Activated naive CD4-positive, alpha-beta T cell treated with anti-CD3 and anti-CD28 coated beads for 36 hours (primary cell): ENCODE data around the gene DUOX2. TPM values are rescaled to one million over a fixed set of nuclear protein-coding genes. Genes with fewer than 3 reads are reported as not detected.
"Not testable (repeated sequence)": the region's sequence is repeated elsewhere in the genome, so short reads cannot be mapped to it uniquely, and the experiment has no call there.

Source experiments
- CTCF ChIA-PET: fragments of 350-600 bp; sonication (Branson Sonifier 250); formaldehyde crosslinking; loops from one replicate; lab custom pipeline; 2021; ENCODE audit warnings: antibody characterized with exemption; lab: Charles Lee
- DNase-seq: peaks from one replicate; pipeline ENCODE4 v3.0.0-alpha.2; 2020
- H3K27ac Mint-ChIP-seq: one replicate; pipeline ENCODE4 v1.8.0; 2021; ENCODE audit warnings: mild to moderate bottlenecking, mixed read lengths
- H3K27me3 Mint-ChIP-seq: one replicate; pipeline ENCODE4 v1.8.0; 2021; ENCODE audit warnings: low read depth, mixed read lengths
- H3K36me3 Mint-ChIP-seq: one replicate; pipeline ENCODE4 v1.8.0; 2021; ENCODE audit warnings: low read depth, mixed read lengths
- H3K4me1 Mint-ChIP-seq: one replicate; pipeline ENCODE4 v1.8.0; 2021; ENCODE audit warnings: low read depth, mixed read lengths
- H3K4me3 Mint-ChIP-seq: one replicate; pipeline ENCODE4 v1.8.0; 2021; ENCODE audit warnings: mild to moderate bottlenecking, moderate library complexity, mixed read lengths
- H3K9me3 Mint-ChIP-seq: one replicate; pipeline ENCODE4 v1.8.0; 2021; ENCODE audit warnings: mixed read lengths
- intact Hi-C: fragments of 100-400 bp; cut with micrococcal nuclease; formaldehyde crosslinking; loops from one replicate; pipeline ENCODE4 v1.15.1; 2023
- total RNA-seq, 2 experiments: library from RNA; stranded (reverse); gene quantifications; one replicate each; pipeline ENCODE4 v1.2.3, GENCODE V29; 2021

DUOX2 gene
- total RNA-seq, 2 experiments from 2014 or later: not detected

GRCh38 chr15:45105586-45105985 lies 8.4 kb downstream of the DUOX2 start:
- no peaks in the 10 kb centered on the region for H3K36me3 Mint-ChIP-seq
- intact Hi-C loops: no loop called here
- H3K27ac Mint-ChIP-seq: no peak overlapping the region
- CTCF ChIA-PET: interaction anchor here (2.1 kb wide), 1 partner anchor 13 kb away, joined by 16 read pairs; no protein-coding TSS in a partner anchor
- no peak for DNase-seq
- H3K9me3 Mint-ChIP-seq: no peaks in the 10 kb centered on the region
- peaks cover 3% of the 10 kb centered on the region for H3K4me1 Mint-ChIP-seq
- H3K4me3 Mint-ChIP-seq: no peak overlapping the region
- peaks cover 18% of the 10 kb centered on the region for H3K27me3 Mint-ChIP-seq

GRCh38 chr15:45104170-45104569 lies 9.8 kb downstream of the DUOX2 start:
- H3K9me3 Mint-ChIP-seq, H3K27me3 Mint-ChIP-seq, H3K4me1 Mint-ChIP-seq, H3K4me3 Mint-ChIP-seq, H3K27ac Mint-ChIP-seq, intact Hi-C loops, H3K36me3 Mint-ChIP-seq, DNase-seq: not testable (repeated sequence)
- CTCF ChIA-PET: interaction anchor here (0.6 kb wide), 1 partner anchor 136 kb away, joined by 3 read pairs; no protein-coding TSS in a partner anchor

- no peaks in the 10 kb centered on the region for H3K9me3 Mint-ChIP-seq
- CTCF ChIA-PET: interaction anchor here (0.7 kb wide), 1 partner anchor 984 kb away, joined by 3 read pairs; no protein-coding TSS in a partner anchor
- no peak for DNase-seq
- intact Hi-C loops: no loop called here
- no peak overlapping the region for H3K27ac Mint-ChIP-seq
- peaks cover 3% of the 10 kb centered on the region for H3K27me3 Mint-ChIP-seq
- no peaks in the 10 kb centered on the region for H3K4me1 Mint-ChIP-seq
- H3K4me3 Mint-ChIP-seq: no peak overlapping the region
- H3K36me3 Mint-ChIP-seq: no peaks in the 10 kb centered on the region
Measured at GRCh38 chr15:45102226-45102625, 11.7 kb downstream of the DUOX2 start.

GRCh38 chr15:45101749-45102148 lies 12.2 kb downstream of the DUOX2 start:
- no peak overlapping the region for H3K4me3 Mint-ChIP-seq
- no peaks in the 10 kb centered on the region for H3K36me3 Mint-ChIP-seq
- no peaks in the 10 kb centered on the region for H3K4me1 Mint-ChIP-seq
- no peaks in the 10 kb centered on the region for H3K27me3 Mint-ChIP-seq
- intact Hi-C loops: no loop called here
- no peak overlapping the region for H3K27ac Mint-ChIP-seq
- DNase-seq: no peak
- H3K9me3 Mint-ChIP-seq: no peaks in the 10 kb centered on the region
- CTCF ChIA-PET: no interaction called here

- H3K4me3 Mint-ChIP-seq: no peak overlapping the region
- H3K27ac Mint-ChIP-seq: no peak overlapping the region
- no peaks in the 10 kb centered on the region for H3K27me3 Mint-ChIP-seq
- DNase-seq: no peak
- intact Hi-C loops: no loop called here
- CTCF ChIA-PET: no interaction called here
- H3K4me1 Mint-ChIP-seq: no peaks in the 10 kb centered on the region
- no peaks in the 10 kb centered on the region for H3K9me3 Mint-ChIP-seq
- H3K36me3 Mint-ChIP-seq: no peaks in the 10 kb centered on the region
Measured at GRCh38 chr15:45100884-45101625, 12.9 kb downstream of the DUOX2 start.

- DNase-seq: no peak
- no peak overlapping the region for H3K4me3 Mint-ChIP-seq
- no peaks in the 10 kb centered on the region for H3K4me1 Mint-ChIP-seq
- H3K36me3 Mint-ChIP-seq: no peaks in the 10 kb centered on the region
- H3K9me3 Mint-ChIP-seq: no peaks in the 10 kb centered on the region
- H3K27ac Mint-ChIP-seq: no peak overlapping the region
- CTCF ChIA-PET: no interaction called here
- no peaks in the 10 kb centered on the region for H3K27me3 Mint-ChIP-seq
- intact Hi-C loops: no loop called here
Measured at GRCh38 chr15:45099549-45100165, 14.3 kb downstream of the DUOX2 start.

- CTCF ChIA-PET: interaction anchor here (0.6 to 1.6 kb wide), 3 partner anchors 19 to 23 kb away, joined by 3 to 11 read pairs (median 5); no protein-coding TSS in a partner anchor
- no peaks in the 10 kb centered on the region for H3K4me1 Mint-ChIP-seq
- no peak overlapping the region for H3K4me3 Mint-ChIP-seq
Measured at GRCh38 chr15:45097466-45097865, 16.5 kb downstream of the DUOX2 start.

GRCh38 chr15:45095661-45096060 lies 18.3 kb downstream of the DUOX2 start:
- H3K27me3 Mint-ChIP-seq: no peaks in the 10 kb centered on the region
- CTCF ChIA-PET: no interaction called here
- H3K4me1 Mint-ChIP-seq: no peaks in the 10 kb centered on the region
- no peaks in the 10 kb centered on the region for H3K9me3 Mint-ChIP-seq
- no peak overlapping the region for H3K27ac Mint-ChIP-seq
- intact Hi-C loops: no loop called here
- no peak overlapping the region for H3K4me3 Mint-ChIP-seq
- no peaks in the 10 kb centered on the region for H3K36me3 Mint-ChIP-seq
- no peak for DNase-seq

More at GRCh38 chr15:45097466-45097865, 16.5 kb downstream of the DUOX2 start:
- intact Hi-C loops: no loop called here
- Mint-ChIP-seq H3K9me3 (no peaks in the 10 kb centered on the region), H3K36me3 (no peaks in the 10 kb centered on the region), H3K27ac (no peak overlapping the region), H3K27me3 (no peaks in the 10 kb centered on the region)
- DNase-seq: no peak

GRCh38 chr15:45094358-45094730 lies 19.6 kb downstream of the DUOX2 start:
- Mint-ChIP-seq H3K4me3 (no peak overlapping the region), H3K9me3 (no peaks in the 10 kb centered on the region), H3K36me3 (no peaks in the 10 kb centered on the region), H3K27ac (no peak overlapping the region), H3K27me3 (no peaks in the 10 kb centered on the region), H3K4me1 (no peaks in the 10 kb centered on the region)
- intact Hi-C loops: no loop called here
- CTCF ChIA-PET: interaction anchor here (2.2 kb wide), 1 partner anchor 24 kb away, joined by 7 read pairs; no protein-coding TSS in a partner anchor
- no peak for DNase-seq

- intact Hi-C loops: no loop called here
- Mint-ChIP-seq H3K27ac (no peak overlapping the region), H3K36me3 (no peaks in the 10 kb centered on the region), H3K9me3 (no peaks in the 10 kb centered on the region), H3K4me1 (no peaks in the 10 kb centered on the region), H3K4me3 (no peak overlapping the region), H3K27me3 (no peaks in the 10 kb centered on the region)
- no peak for DNase-seq
- CTCF ChIA-PET: interaction anchor here (2.2 kb wide), 1 partner anchor 24 kb away, joined by 7 read pairs; no protein-coding TSS in a partner anchor
Measured at GRCh38 chr15:45093622-45094357, 20.2 kb downstream of the DUOX2 start.

GRCh38 chr15:45093013-45093412 lies 21.0 kb downstream of the DUOX2 start:
- H3K36me3 Mint-ChIP-seq: no peaks in the 10 kb centered on the region
- H3K27me3 Mint-ChIP-seq: no peaks in the 10 kb centered on the region
- H3K27ac Mint-ChIP-seq: no peak overlapping the region
- no peaks in the 10 kb centered on the region for H3K9me3 Mint-ChIP-seq
- no peak for DNase-seq
- CTCF ChIA-PET: interaction anchor here (2.2 kb wide), 1 partner anchor 25 kb away, joined by 7 read pairs; no protein-coding TSS in a partner anchor
- H3K4me3 Mint-ChIP-seq: no peak overlapping the region
- no peaks in the 10 kb centered on the region for H3K4me1 Mint-ChIP-seq
- intact Hi-C loops: no loop called here

- intact Hi-C loops: no loop called here
- CTCF ChIA-PET: no interaction called here
- no peak for DNase-seq
- Mint-ChIP-seq H3K27me3 (peaks cover 7% of the 10 kb centered on the region), H3K4me3 (no peak overlapping the region), H3K9me3 (no peaks in the 10 kb centered on the region), H3K27ac (no peak overlapping the region), H3K4me1 (no peaks in the 10 kb centered on the region), H3K36me3 (no peaks in the 10 kb centered on the region)
Measured at GRCh38 chr15:45091576-45091975, 22.4 kb downstream of the DUOX2 start.
